Ovary (tissue), 9 donors: Measurements from ENCODE around the gene TMEM131. TPM values are rescaled to one million over a fixed set of nuclear protein-coding genes. Genes with fewer than 3 reads are reported as not detected.
"Not testable (repeated sequence)": the region's sequence is repeated elsewhere in the genome, so short reads cannot be mapped to it uniquely, and the experiment has no call there.

ENCODE experiments used
- DNase-seq, 5 donors: peaks; one replicate each; pipeline ENCODE4 v3.0.0-alpha.2; 2019 to 2020
- H3K27ac ChIP-seq, 2 donors: fragments of 200-600 bp; one replicate each; pipeline versions ENCODE4 v1.5.1 to v1.8.0; 2019 to 2022
- H3K27me3 ChIP-seq: fragments of 200-600 bp; one replicate; pipeline ENCODE4 v1.8.0; 2022
- H3K36me3 ChIP-seq: fragments of 200-600 bp; sonication (generic); one replicate; pipeline ENCODE4 v1.5.1; 2019
- H3K4me1 ChIP-seq: one replicate; pipeline ENCODE4 v1.8.1; 2013; ENCODE audit warnings: mild to moderate bottlenecking, moderate library complexity; ENCODE audit not compliant: insufficient read depth
- H3K4me3 ChIP-seq: fragments of 200-600 bp; sonication (generic); one replicate; pipeline ENCODE4 v1.5.1; 2017
- H3K9me3 ChIP-seq, 2 donors: fragments of 200-600 bp in 1 of 2; sonication (generic) in 1 of 2; one replicate each; pipeline versions ENCODE4 v1.5.1 to v1.8.1; 2013 to 2019; ENCODE audit warnings: mild to moderate bottlenecking in 1 of 2, moderate library complexity in 1 of 2
- CTCF ChIP-seq, 3 donors: fragments of 450-650 bp in 2 of 3; fragments of 200-600 bp in 1 of 3; IDR thresholded peaks; one replicate each; pipeline versions ENCODE4 v1.5.1 to v1.8.0; 2016 to 2022; ENCODE audit warnings: antibody characterized with exemption in 3 of 3, mild to moderate bottlenecking in 1 of 3
- EP300 ChIP-seq: sonication (generic); formaldehyde crosslinking; IDR thresholded peaks from one replicate; pipeline ENCODE4 v1.6.1; 2017; ENCODE audit warnings: antibody characterized with exemption
- POLR2A ChIP-seq: fragments of 450-650 bp; IDR thresholded peaks from one replicate; pipeline ENCODE4 v1.6.1; 2017; ENCODE audit warnings: antibody characterized with exemption, mild to moderate bottlenecking, moderate library complexity
- WGBS, 3 donors: extraction: QIAGEN DNeasy Blood & Tissue Kit in 1 of 3; methylation state at CpG; one replicate each; pipeline versions ENCODE4 v1.1.5 to v1.1.7; 2013 to 2017; 5-methylcytosine and 5-hydroxymethylcytosine counted together
- intact Hi-C, 4 donors: fragments of 100-400 bp; cut with DNase I; formaldehyde crosslinking; loops; one replicate each; pipeline versions ENCODE4 v1.11.0 to v1.15.1; 2022 to 2023
- polyA plus RNA-seq, 2 donors: library from polyadenylated mRNA; stranded (reverse); fragments of 200-250 nt in 1 of 2; fragments of 350-450 nt in 1 of 2; fragmentation: Illumina TruSeq in 1 of 2; extraction: RNeasy Lipid Tissue Mini Kit (QIAGEN cat#74804) in 1 of 2; gene quantifications; one replicate each; pipeline ENCODE4 v1.2.3, GENCODE V29; 2013 to 2014
- total RNA-seq, 7 donors: library from RNA; depleted of rRNA in 2 of 7; stranded (reverse); fragments of >200 nt in 2 of 7; fragmentation: NEBNext Ultra II Directional in 3 of 7; extraction: Animal tissue kit (Norgen Biotek cat#: 25700) in 3 of 7; gene quantifications; one replicate each; pipeline versions ENCODE4 v1.1.0 to v1.2.4, GENCODE V29; 2016 to 2023
- donor health status: DM: no; HTN: no; CAD: no; lungs with moderate emphysema.
- donor health status: DM: no; HTN: no; CAD: no.
- donor health status: Bipolar disorder and iron deficiency.
- donor health status: DM: yes; HTN: yes; CAD: no.
- donor health status: DM: no; HTN: no; CAD: no.
- donor health status: DM: yes; HTN: yes; CAD: no.

TMEM131 gene
- total and polyA plus RNA-seq, 9 donors, result 16.1 to 44.0 (median 38.4) TPM

- no peak for DNase-seq
- TF ChIP-seq CTCF (IDR thresholded peaks at IDR 0.05) (no peak), EP300 (no peak), POLR2A (no peak)
- Histone ChIP-seq H3K4me3 (no peak overlapping the region), H3K27ac (no peak overlapping the region), H3K9me3 (no peaks in the 10 kb centered on the region), H3K36me3 (no peaks in the 10 kb centered on the region), H3K4me1 (no peaks in the 10 kb centered on the region), H3K27me3 (no peaks in the 10 kb centered on the region)
- intact Hi-C loops, result no loop called here
- WGBS, 3 donors, result 95 to 99% (median 97%) methylated on average over 3 of the region's 3 CpGs
These were observed 131.9 kb downstream of the TMEM131 start for GRCh38 chr2:97863829-97864228.

GRCh38 chr2:97861177-97861576 lies 134.6 kb downstream of the TMEM131 start:
- WGBS, 3 donors, result 92 to 94% (median 94%) methylated on average over 2 of the region's 2 CpGs
- no peaks in the 10 kb centered on the region for H3K4me1 ChIP-seq
- no peak overlapping the region for H3K4me3 ChIP-seq
- H3K36me3 ChIP-seq, result no peaks in the 10 kb centered on the region
- TF ChIP-seq POLR2A, result no peak
- no peak for TF ChIP-seq EP300
- TF ChIP-seq CTCF (IDR thresholded peaks at IDR 0.05), result no peak
- no peaks in the 10 kb centered on the region for H3K9me3 ChIP-seq
- H3K27ac ChIP-seq, result no peak overlapping the region
- H3K27me3 ChIP-seq, result no peaks in the 10 kb centered on the region
- DNase-seq, result no peak
- intact Hi-C loops, result no loop called here

- DNase-seq, result no peak
- Histone ChIP-seq H3K4me3 (no peak overlapping the region), H3K36me3 (no peaks in the 10 kb centered on the region), H3K4me1 (no peaks in the 10 kb centered on the region), H3K9me3 (no peaks in the 10 kb centered on the region), H3K27me3 (no peaks in the 10 kb centered on the region), H3K27ac (no peak overlapping the region)
- TF ChIP-seq POLR2A (no peak), CTCF (IDR thresholded peaks at IDR 0.05) (no peak), EP300 (no peak)
- WGBS, 3 donors, result 96% methylated on average over 3 of the region's 3 CpGs
- intact Hi-C loops, result no loop called here
These were observed 137.3 kb downstream of the TMEM131 start for GRCh38 chr2:97858442-97858841.

- no peak for TF ChIP-seq CTCF (IDR thresholded peaks at IDR 0.05)
- TF ChIP-seq POLR2A, result no peak
- no peak for TF ChIP-seq EP300
- 80 to 94% (median 82%) methylated on average over 2 of the region's 2 CpGs for WGBS, 3 donors
- no peaks in the 10 kb centered on the region for H3K4me1 ChIP-seq
- intact Hi-C loops, result no loop called here
- H3K4me3 ChIP-seq, result no peak overlapping the region
- H3K9me3 ChIP-seq, result no peaks in the 10 kb centered on the region
- H3K36me3 ChIP-seq, result no peaks in the 10 kb centered on the region
- DNase-seq, result no peak
- H3K27me3 ChIP-seq, result no peaks in the 10 kb centered on the region
- no peak overlapping the region for H3K27ac ChIP-seq
These were observed 138.2 kb downstream of the TMEM131 start for GRCh38 chr2:97857553-97857952.

GRCh38 chr2:97853057-97853456 lies 142.7 kb downstream of the TMEM131 start:
- H3K27me3 ChIP-seq, H3K4me1 ChIP-seq, H3K27ac ChIP-seq, H3K36me3 ChIP-seq, H3K4me3 ChIP-seq, intact Hi-C loops, DNase-seq, H3K9me3 ChIP-seq: not testable (repeated sequence)
- 98 to 100% (median 99%) methylated on average over 4 of the region's 4 CpGs for WGBS, 3 donors
